ENCODE results near the gene CD6. TPM values are rescaled to one million over a fixed set of nuclear protein-coding genes. Genes with fewer than 3 reads are reported as not detected.

The CD6 gene
- total RNA-seq, 4 donors from 2014 or later, result 0.16 to 0.25 TPM; not detected in 2

DNA sequence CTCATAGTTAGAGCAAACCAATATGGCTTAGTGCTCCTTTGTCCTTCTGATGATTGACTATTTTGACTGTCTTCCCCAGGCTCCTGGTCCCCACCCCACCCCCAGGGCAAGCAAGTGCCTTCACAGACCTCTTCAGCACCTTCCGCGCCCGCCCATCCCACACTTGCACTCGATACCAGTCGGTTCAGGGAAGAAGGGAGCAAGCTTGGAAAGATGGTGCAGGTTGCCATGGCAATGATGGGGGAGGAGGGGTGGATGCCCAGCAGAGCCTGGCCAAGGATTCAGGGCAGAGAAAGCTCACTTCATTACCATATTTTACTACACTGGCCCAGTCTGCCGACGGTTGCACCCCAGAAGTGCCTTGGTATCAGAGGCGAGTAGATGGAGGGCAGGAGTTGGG, 45.0 kb upstream of the CD6 start:
- peaks cover 0 to 16% of the 10 kb centered on the region in 2 donors for H3K36me3 ChIP-seq

DNA sequence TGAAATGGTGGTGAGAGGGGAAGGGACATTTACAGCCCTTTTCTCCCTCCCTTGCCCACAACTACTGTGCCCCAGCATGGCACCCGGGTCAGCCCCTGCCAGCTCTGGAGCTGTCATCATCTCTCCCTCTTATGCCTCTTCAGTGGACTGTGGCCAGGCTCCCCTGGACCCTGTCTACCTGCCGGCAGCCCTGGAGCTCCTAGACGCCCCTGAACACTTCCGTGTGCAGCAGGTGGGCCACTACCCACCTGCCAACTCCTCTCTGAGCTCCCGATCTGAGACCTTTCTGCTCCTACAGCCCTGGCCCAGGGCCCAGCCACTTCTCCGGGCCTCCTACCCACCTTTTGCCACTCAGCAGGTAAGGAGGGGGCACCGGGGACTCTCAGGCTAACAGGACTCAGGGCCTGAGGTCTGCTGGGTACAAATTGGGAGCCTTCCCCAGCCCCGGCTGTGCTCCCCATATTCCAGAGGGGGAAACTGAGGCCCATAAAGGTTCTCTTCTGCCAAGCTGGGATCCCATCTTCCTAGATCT, 44.4 kb upstream of the CD6 start:
- DNase-seq (no peak), ATAC-seq (no peak)
- H3K27ac ChIP-seq, result no peak overlapping the region
- H3K4me1 ChIP-seq, result peaks cover 6 to 16% of the 10 kb centered on the region in 2 donors
- no peaks in the 10 kb centered on the region for H3K9me3 ChIP-seq
- in situ Hi-C loops (cut with MboI; ENCODE audit: low sequenced_read_pairs in 4 of 4) (no loop called here), intact Hi-C loops (cut with DNase I; ENCODE audit: low total_unique reads) (no loop called here)
- H3K4me3 ChIP-seq, result no peak overlapping the region
- TF ChIP-seq CTCF (IDR thresholded peaks at IDR 0.05 in 4 of 5, conservative IDR thresholded peaks at IDR 0.05 in 1 of 5), result no peak
- no peak for TF ChIP-seq POLR2A (IDR thresholded peaks at IDR 0.05)
- H3K27me3 ChIP-seq, result peaks cover 10 to 29% (median 21%) of the 10 kb centered on the region in 3 donors
- H3K36me3 ChIP-seq, result peaks cover 0 to 10% of the 10 kb centered on the region in 2 donors

More for the DNA sequence above, 45.0 kb upstream of the CD6 start:
- intact Hi-C loops (cut with DNase I; ENCODE audit: low total_unique reads) (no loop called here), in situ Hi-C loops (cut with MboI; ENCODE audit: low sequenced_read_pairs in 4 of 4) (no loop called here)
- DNase-seq (no peak), ATAC-seq (no peak)
- Histone ChIP-seq H3K4me3 (no peak overlapping the region), H3K4me1 (peaks cover 6 to 16% of the 10 kb centered on the region in 2 donors), H3K27ac (no peak overlapping the region), H3K9me3 (no peaks in the 10 kb centered on the region), H3K27me3 (peaks cover 10 to 29% (median 21%) of the 10 kb centered on the region in 3 donors)
- TF ChIP-seq CTCF (IDR thresholded peaks at IDR 0.05 in 4 of 5, conservative IDR thresholded peaks at IDR 0.05 in 1 of 5) (no peak), POLR2A (IDR thresholded peaks at IDR 0.05) (no peak)

GRCh38 chr11:60927600-60927999, 43.9 kb upstream of the CD6 start:
- intact Hi-C loops (cut with DNase I; ENCODE audit: low total_unique reads) (no loop called here), in situ Hi-C loops (cut with MboI; ENCODE audit: low sequenced_read_pairs in 4 of 4) (no loop called here)
- no peak overlapping the region for H3K27ac ChIP-seq
- DNase-seq (no peak), ATAC-seq (no peak)
- peaks cover 0 to 5% of the 10 kb centered on the region in 2 donors for H3K36me3 ChIP-seq
- H3K9me3 ChIP-seq, result no peaks in the 10 kb centered on the region
- H3K4me3 ChIP-seq, result no peak overlapping the region
- peaks cover 10 to 29% (median 21%) of the 10 kb centered on the region in 3 donors for H3K27me3 ChIP-seq
- H3K4me1 ChIP-seq, result peaks cover 6 to 16% of the 10 kb centered on the region in 2 donors
- TF ChIP-seq CTCF (IDR thresholded peaks at IDR 0.05 in 4 of 5, conservative IDR thresholded peaks at IDR 0.05 in 1 of 5) (no peak), POLR2A (IDR thresholded peaks at IDR 0.05) (no peak)

GRCh38 chr11:60928563-60929001, 42.9 kb upstream of the CD6 start:
- ATAC-seq (no peak), DNase-seq (peak in 1 of 2 donors; percentile 10)
- Histone ChIP-seq H3K27ac (no peak overlapping the region), H3K9me3 (no peaks in the 10 kb centered on the region), H3K4me1 (peaks cover 6 to 16% of the 10 kb centered on the region in 2 donors), H3K36me3 (no peaks in the 10 kb centered on the region), H3K27me3 (peaks cover 10 to 29% (median 21%) of the 10 kb centered on the region in 3 donors), H3K4me3 (no peak overlapping the region)
- in situ Hi-C loops (cut with MboI; ENCODE audit: low sequenced_read_pairs in 4 of 4), result no loop called here
- no peak for TF ChIP-seq CTCF (IDR thresholded peaks at IDR 0.05 in 4 of 5, conservative IDR thresholded peaks at IDR 0.05 in 1 of 5)
- no peak for TF ChIP-seq POLR2A (IDR thresholded peaks at IDR 0.05)
- intact Hi-C loops (cut with DNase I; ENCODE audit: low total_unique reads), result no loop called here

DNA sequence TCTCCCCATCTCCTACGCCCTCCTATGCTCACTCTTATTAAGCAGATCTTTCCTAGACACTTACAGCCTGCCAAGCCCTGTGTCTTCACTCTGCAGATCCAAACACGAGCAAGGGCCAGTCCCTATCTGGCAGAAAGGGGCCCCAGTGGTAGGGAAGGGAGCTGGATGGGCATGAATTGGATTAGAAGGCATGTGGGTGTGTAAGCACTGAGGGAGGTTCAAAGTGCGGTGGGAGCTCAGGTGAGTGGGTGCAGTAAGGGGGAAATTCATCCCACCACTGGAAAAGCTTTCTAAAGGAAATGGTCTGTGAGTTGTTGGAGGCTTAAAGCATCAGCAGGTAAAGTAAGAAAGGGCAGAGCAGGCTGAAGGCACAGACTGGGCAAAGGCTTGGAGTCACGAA, 41.7 kb upstream of the CD6 start:
- DNase-seq, result no peak
- Histone ChIP-seq H3K27ac (no peak overlapping the region), H3K36me3 (no peaks in the 10 kb centered on the region), H3K4me1 (peaks cover 0 to 7% of the 10 kb centered on the region in 2 donors), H3K4me3 (no peak overlapping the region), H3K9me3 (no peaks in the 10 kb centered on the region), H3K27me3 (peaks cover 10 to 26% (median 18%) of the 10 kb centered on the region in 3 donors)
- in situ Hi-C loops (cut with MboI; ENCODE audit: low sequenced_read_pairs in 4 of 4) (no loop called here), intact Hi-C loops (cut with DNase I; ENCODE audit: low total_unique reads) (no loop called here)
- no peak for TF ChIP-seq CTCF (IDR thresholded peaks at IDR 0.05 in 4 of 5, conservative IDR thresholded peaks at IDR 0.05 in 1 of 5)
- TF ChIP-seq POLR2A (IDR thresholded peaks at IDR 0.05), result no peak
- no peak for ATAC-seq
